H9 (cell line): ENCODE measurements around the gene TK2. TPM values are rescaled to one million over a fixed set of nuclear protein-coding genes. Genes with fewer than 3 reads are reported as not detected.

ENCODE experiments used
- DNase-seq: peaks from one replicate; pipeline ENCODE4 v3.0.0-alpha.2; 2017
- H2AFZ ChIP-seq: one replicate; pipeline ENCODE4 v1.6.1; 2013; ENCODE audit warnings: mild to moderate bottlenecking, low read length, control low read depth, moderate library complexity
- H2AK5ac ChIP-seq: 2 replicates; pipeline ENCODE4 v1.6.1; 2013; ENCODE audit warnings: low read length, control low read depth, mixed read lengths; ENCODE audit not compliant: insufficient read length
- H2BK120ac ChIP-seq: one replicate; pipeline ENCODE4 v1.6.1; 2013; ENCODE audit warnings: low read depth, mild to moderate bottlenecking, low read length, control low read depth, inconsistent platforms; ENCODE audit not compliant: poor library complexity, severe bottlenecking
- H2BK12ac ChIP-seq: 2 replicates; pipeline ENCODE4 v1.6.1; 2013; ENCODE audit warnings: low read length, control low read depth, mixed read lengths, low read depth; ENCODE audit not compliant: insufficient read length
- H2BK15ac ChIP-seq: 2 replicates; pipeline ENCODE4 v1.6.1; 2013; ENCODE audit warnings: low read depth, low read length, control low read depth
- H2BK20ac ChIP-seq: one replicate; pipeline ENCODE4 v1.6.1; 2013; ENCODE audit warnings: low read depth, mild to moderate bottlenecking, low read length, control low read depth, inconsistent platforms; ENCODE audit not compliant: poor library complexity, severe bottlenecking
- H2BK5ac ChIP-seq: 2 replicates; pipeline ENCODE4 v1.6.1; 2013; ENCODE audit warnings: low read length, control low read depth, mixed read lengths; ENCODE audit not compliant: insufficient read length
- H3K14ac ChIP-seq: 2 replicates; pipeline ENCODE4 v1.6.1; 2013; ENCODE audit warnings: low read length, control low read depth; ENCODE audit not compliant: insufficient read depth
- H3K18ac ChIP-seq: 2 replicates; pipeline ENCODE4 v1.6.1; 2013; ENCODE audit warnings: low read depth, mild to moderate bottlenecking, mixed read lengths, low read length, control low read depth; ENCODE audit not compliant: insufficient read length
- H3K23ac ChIP-seq: 2 replicates; pipeline ENCODE4 v1.6.1; 2013; ENCODE audit warnings: low read length, control low read depth, mixed read lengths, low read depth; ENCODE audit not compliant: insufficient read length
- H3K23me2 ChIP-seq: 2 replicates; pipeline ENCODE4 v1.6.1; 2013; ENCODE audit warnings: low read depth, mild to moderate bottlenecking, mixed read lengths, low read length, control low read depth; ENCODE audit not compliant: insufficient read length, poor library complexity, severe bottlenecking
- H3K27ac ChIP-seq: 2 replicates; pipeline ENCODE4 v1.5.1; 2013; ENCODE audit warnings: low read length, control low read depth, mixed read lengths, low read depth; ENCODE audit not compliant: insufficient read length
- H3K27me3 ChIP-seq: 2 replicates; pipeline ENCODE4 v1.6.1; 2013; ENCODE audit warnings: low read length, control low read depth, inconsistent platforms; ENCODE audit not compliant: insufficient read depth
- H3K4ac ChIP-seq: 2 replicates; pipeline ENCODE4 v1.6.1; 2013; ENCODE audit warnings: low read depth, mild to moderate bottlenecking, control low read depth, inconsistent platforms, low read length, moderate library complexity
- H3K4me1 ChIP-seq: 2 replicates; pipeline ENCODE4 v1.6.1; 2013; ENCODE audit warnings: low read length, control low read depth, inconsistent platforms; ENCODE audit not compliant: insufficient read depth
- H3K4me2 ChIP-seq: 2 replicates; pipeline ENCODE4 v1.6.1; 2013; ENCODE audit warnings: low read length, control low read depth, mixed read lengths; ENCODE audit not compliant: insufficient read length, insufficient read depth
- H3K56ac ChIP-seq: 2 replicates; pipeline ENCODE4 v1.6.1; 2013; ENCODE audit warnings: low read depth, mild to moderate bottlenecking, mixed read lengths, low read length, control low read depth; ENCODE audit not compliant: insufficient read length
- H3K79me1 ChIP-seq: 2 replicates; pipeline ENCODE4 v1.6.1; 2013; ENCODE audit warnings: low read depth, mild to moderate bottlenecking, moderate library complexity, low read length, control low read depth, inconsistent platforms; ENCODE audit not compliant: insufficient read depth, poor library complexity, severe bottlenecking
- H3K79me2 ChIP-seq: 2 replicates; pipeline ENCODE4 v1.6.1; 2013; ENCODE audit warnings: low read length, control low read depth, inconsistent platforms; ENCODE audit not compliant: insufficient read depth
- H3K9ac ChIP-seq: 2 replicates; pipeline ENCODE4 v1.6.1; 2013; ENCODE audit warnings: low read length, control low read depth, mixed read lengths; ENCODE audit not compliant: insufficient read length; ENCODE audit errors: extremely low read depth
- H3K9me3 ChIP-seq: one replicate; pipeline ENCODE4 v1.6.1; 2013; ENCODE audit warnings: low read depth, low read length, inconsistent platforms; ENCODE audit not compliant: control insufficient read depth
- H3T11ph ChIP-seq: one replicate; pipeline ENCODE4 v1.6.1; 2013; ENCODE audit warnings: mild to moderate bottlenecking, low read length, control low read depth, inconsistent platforms
- H4K20me1 ChIP-seq: one replicate; pipeline ENCODE4 v1.6.1; 2013; ENCODE audit not compliant: control insufficient read depth, insufficient read length, insufficient read depth
- H4K5ac ChIP-seq: 2 replicates; pipeline ENCODE4 v1.6.1; 2013; ENCODE audit warnings: low read depth, mild to moderate bottlenecking, mixed read lengths, low read length, control low read depth; ENCODE audit not compliant: insufficient read length
- H4K8ac ChIP-seq: replicated peaks from 2 replicates; pipeline ENCODE4 v1.6.1; 2013; ENCODE audit warnings: low read length, control low read depth, mixed read lengths, low read depth; ENCODE audit not compliant: insufficient read length
- H4K91ac ChIP-seq: 2 replicates; pipeline ENCODE4 v1.6.1; 2013; ENCODE audit warnings: low read depth, mild to moderate bottlenecking, moderate library complexity, mixed read lengths, low read length, control low read depth; ENCODE audit not compliant: insufficient read length
- H3K27ac Mint-ChIP-seq, 3 experiments: 2 replicates in 2 of 3; 3 replicates in 1 of 3; pipeline ENCODE4 v1.8.0; 2020 to 2021; ENCODE audit warnings: mixed read lengths in 3 of 3, mild to moderate bottlenecking in 1 of 3, moderate library complexity in 1 of 3
- H3K27me3 Mint-ChIP-seq: 2 replicates; pipeline ENCODE4 v1.8.0; 2021; ENCODE audit warnings: low read depth, mild to moderate bottlenecking, moderate library complexity, mixed read lengths
- H3K36me3 Mint-ChIP-seq, 3 experiments: 2 replicates in 2 of 3; 3 replicates in 1 of 3; pipeline ENCODE4 v1.8.0; 2020 to 2021; ENCODE audit warnings: low read depth in 3 of 3, mixed read lengths in 3 of 3; ENCODE audit not compliant: insufficient read depth in 1 of 3
- H3K4me1 Mint-ChIP-seq, 2 experiments: 2 replicates each; pipeline ENCODE4 v1.8.0; 2020; ENCODE audit warnings: mixed read lengths in 2 of 2
- H3K4me3 Mint-ChIP-seq, 2 experiments: 2 replicates in 1 of 2; 3 replicates in 1 of 2; pipeline ENCODE4 v1.8.0; 2020 to 2021; ENCODE audit warnings: mild to moderate bottlenecking in 2 of 2, mixed read lengths in 2 of 2, moderate library complexity in 1 of 2
- H3K9me3 Mint-ChIP-seq, 2 experiments: 2 replicates in 1 of 2; 3 replicates in 1 of 2; pipeline ENCODE4 v1.8.0; 2020; ENCODE audit warnings: mild to moderate bottlenecking in 2 of 2, mixed read lengths in 2 of 2, moderate library complexity in 1 of 2
- CTCF ChIP-seq: fragments of 200-600 bp; sonication (generic); conservative IDR thresholded peaks from 3 replicates; pipeline ENCODE4 v1.8.0; 2021; ENCODE audit warnings: antibody characterized with exemption, mild to moderate bottlenecking
- WGBS: extraction: QIAGEN DNeasy Blood & Tissue Kit; methylation state at CpG from one replicate; pipeline ENCODE4 v1.1.7; 2013; ENCODE audit warnings: missing lambda C conversion rate, low lambda C conversion rate, mixed read lengths; ENCODE audit not compliant: insufficient read length; ENCODE audit errors: extremely low coverage; 5-methylcytosine and 5-hydroxymethylcytosine counted together
- total RNA-seq: library from RNA; stranded (reverse); gene quantifications from 2 replicates; pipeline ENCODE4 v1.2.1, GENCODE V29; 2021

TK2 gene
- total RNA-seq, 1 experiment from 2014 or later: 5.2 TPM

GRCh38 chr16:66475232-66475631 is 74.7 kb downstream of the TK2 start:
- Histone ChIP-seq H3K79me1 (no peaks in the 10 kb centered on the region), H3K79me2 (no peaks in the 10 kb centered on the region), H2BK12ac (no peak overlapping the region), H4K8ac (no peak overlapping the region), H2BK15ac (no peak overlapping the region), H4K91ac (no peak overlapping the region), H3K9ac (no peak overlapping the region), H3K4ac (no peak overlapping the region), H2BK5ac (no peak overlapping the region), H2AK5ac (no peak overlapping the region), H2BK20ac (no peak overlapping the region), H3K4me2 (no peak overlapping the region), H3T11ph (no peak overlapping the region), H2BK120ac (no peak overlapping the region), H4K20me1 (no peaks in the 10 kb centered on the region), H3K27me3 (no peaks in the 10 kb centered on the region), H3K23me2 (no peaks in the 10 kb centered on the region), H3K23ac (no peak overlapping the region), H3K56ac (no peak overlapping the region), H3K9me3 (no peaks in the 10 kb centered on the region), H4K5ac (no peak overlapping the region), H2AFZ (no peak overlapping the region), H3K14ac (no peak overlapping the region), H3K18ac (no peak overlapping the region), H3K27ac (no peak overlapping the region), H3K4me1 (no peaks in the 10 kb centered on the region)
- no peak for TF ChIP-seq CTCF
- Mint-ChIP-seq H3K27ac (no peak overlapping the region), H3K4me3 (no peak overlapping the region), H3K27me3 (peaks cover 9% of the 10 kb centered on the region), H3K36me3 (no peaks in the 10 kb centered on the region), H3K9me3 (no peaks in the 10 kb centered on the region), H3K4me1 (peaks cover 9 to 24% of the 10 kb centered on the region in 2 experiments)
- WGBS: no CpG with 5 or more reads among the region's 2 CpGs
- no peak for DNase-seq
